ENCODE results near the gene FAM161B. TPM values are rescaled to one million over a fixed set of nuclear protein-coding genes. Genes with fewer than 3 reads are reported as not detected.

Gene FAM161B
- 1.4 to 1.7 TPM (median 1.6 TPM) in 5 replicates for total RNA-seq (2022; extraction: Qiagen RNA extraction)

DNA sequence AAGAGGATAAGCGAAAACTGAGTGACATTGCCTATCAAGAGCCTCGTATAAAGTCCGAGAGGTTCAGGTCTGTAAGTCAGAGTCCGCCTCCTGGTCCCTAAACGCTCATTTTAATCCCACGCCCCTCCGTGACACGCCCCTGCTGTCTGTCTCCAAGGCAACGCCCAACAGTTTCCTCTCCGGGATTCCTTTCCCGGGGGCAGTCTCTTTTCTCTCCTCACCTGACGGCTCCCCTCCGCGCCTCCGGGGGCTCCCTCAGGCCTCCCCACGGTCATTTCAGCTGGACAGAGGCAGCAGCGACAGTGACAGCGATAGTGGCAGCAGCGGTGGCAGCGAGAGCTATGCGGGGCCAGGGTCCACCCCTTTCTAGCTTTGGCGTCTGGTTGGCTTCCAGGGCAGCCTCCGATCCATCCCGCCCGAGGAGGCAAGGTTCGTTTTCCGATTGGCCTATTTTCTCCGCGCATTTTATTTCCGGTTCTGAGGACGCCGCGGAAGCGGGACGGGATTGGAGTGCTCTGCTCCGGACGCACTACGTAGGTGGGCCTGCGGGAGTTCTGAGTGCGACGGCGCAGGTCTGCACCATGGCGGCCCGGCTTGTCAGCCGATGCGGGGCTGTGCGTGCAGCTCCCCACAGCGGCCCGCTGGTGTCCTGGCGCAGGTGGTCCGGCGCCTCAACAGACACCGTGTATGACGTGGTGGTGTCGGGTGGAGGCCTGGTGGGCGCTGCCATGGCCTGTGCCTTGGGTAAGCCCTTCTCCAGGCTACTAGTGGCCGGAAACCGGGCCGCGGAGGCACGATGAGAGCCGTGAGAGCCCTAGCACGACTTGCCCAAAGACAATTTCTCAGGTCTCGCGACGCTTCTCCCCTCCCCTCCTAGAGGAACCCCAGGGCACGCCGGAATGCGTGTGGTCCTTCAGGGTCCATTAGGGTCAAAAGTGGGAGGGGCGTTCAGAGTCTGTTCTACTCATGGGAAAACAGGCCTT is at the start of gene FAM161B, which contains the start of gene COQ6:
Gene FAM161B, minus strand, starts transcription at position 343 of the 983 bp plus-strand sequence. Its CDS starts 68 bp downstream, at position 275.
Gene COQ6, plus strand, starts transcription at position 551 of the 983 bp plus-strand sequence. Its CDS starts 31 bp downstream, at position 582.

DNA sequence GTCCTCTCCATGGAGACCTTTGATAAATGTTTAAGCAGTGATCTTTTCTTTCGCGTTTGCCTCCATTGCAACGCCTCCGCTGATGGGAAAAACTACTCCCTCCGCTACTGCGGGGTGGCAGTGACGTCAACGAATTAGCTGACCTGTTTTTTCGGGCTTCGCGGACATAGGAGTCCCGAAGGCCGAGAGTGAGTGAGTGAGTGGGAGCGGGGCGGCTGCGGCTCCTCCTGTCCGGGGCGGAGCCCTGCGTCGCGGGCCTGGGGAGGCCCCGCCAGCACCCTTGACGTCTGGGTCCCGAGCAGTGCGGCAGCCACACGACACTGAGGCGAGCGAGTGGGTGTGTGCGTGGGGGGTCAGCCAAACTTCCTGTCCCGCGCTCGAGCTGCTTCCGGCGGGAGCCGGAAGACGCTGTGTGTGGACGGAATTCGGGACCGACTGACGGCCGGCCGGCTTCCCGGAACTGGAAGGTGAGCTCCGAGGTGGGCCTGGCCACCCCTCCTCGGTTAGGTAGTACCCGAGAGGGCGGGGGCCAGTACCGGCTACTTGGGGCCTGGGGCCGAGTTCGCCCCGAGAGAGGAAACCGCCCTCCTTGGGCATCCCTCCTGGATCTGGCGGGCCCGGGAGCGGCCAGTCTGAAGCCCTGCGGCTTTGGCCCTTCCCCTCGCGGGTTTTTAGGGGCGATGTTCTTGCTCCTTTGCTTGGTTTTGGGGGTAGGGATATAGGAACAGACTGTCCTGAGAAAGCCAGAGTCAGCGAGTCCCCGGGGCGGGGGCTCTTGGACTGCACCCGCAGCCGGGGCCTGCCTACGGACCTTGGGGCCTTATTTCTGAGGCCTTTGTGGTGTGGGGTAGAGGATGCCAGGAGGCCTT is 63.2 kb downstream of the FAM161B start, which contains the start of gene ZNF410:
Gene ZNF410, plus strand, starts transcription at position 411 of the 869 bp plus-strand sequence. CDS start 5,317 bp downstream, outside the sequence.

Other genes starting within 250 kb of the FAM161B start
- gene PNMA1, start 235.7 kb downstream of the FAM161B start, total RNA-seq (2022; extraction: Qiagen RNA extraction): 56.9 to 62.2 TPM (median 59.3 TPM) in 5 replicates
- gene PTGR2, start 98.3 kb downstream of the FAM161B start, total RNA-seq (2022; extraction: Qiagen RNA extraction): 7.0 to 10.2 TPM (median 8.4 TPM) in 5 replicates
- 42.4 to 52.2 TPM (median 45.7 TPM) in 5 replicates for gene ZNF410, start 63.2 kb downstream of the FAM161B start, total RNA-seq (2022; extraction: Qiagen RNA extraction)
- gene COQ6, start 208 bp upstream of the FAM161B start, total RNA-seq (2022; extraction: Qiagen RNA extraction): 23.4 to 27.8 TPM (median 26.1 TPM) in 5 replicates
- gene ENTPD5, start 69.2 kb upstream of the FAM161B start, total RNA-seq (2022; extraction: Qiagen RNA extraction): 5.0 to 7.3 TPM (median 6.3 TPM) in 5 replicates
- 3.3 to 5.5 TPM (median 3.8 TPM) in 5 replicates for gene BBOF1, start 69.3 kb upstream of the FAM161B start, total RNA-seq (2022; extraction: Qiagen RNA extraction)
- 1.9 to 2.8 TPM (median 2.4 TPM) in 5 replicates for gene ALDH6A1, start 134.4 kb upstream of the FAM161B start, total RNA-seq (2022; extraction: Qiagen RNA extraction)
- 3.6 to 4.5 TPM (median 4.4 TPM) in 5 replicates for gene LIN52, start 134.9 kb upstream of the FAM161B start, total RNA-seq (2022; extraction: Qiagen RNA extraction)

Measured in A549 treated with Mapracorat at 1 μM for 4 hours (cell line).